Lung (tissue), 12 donors: ENCODE measurements around the gene TSPAN32. TPM values are rescaled to one million over a fixed set of nuclear protein-coding genes. Genes with fewer than 3 reads are reported as not detected.

ENCODE experiments used
- ATAC-seq: fragments of 200-7000 bp; cut with Tn5 transposase; one replicate; pipeline ENCODE4 v1.9.1; 2020; ENCODE audit warnings: moderate number of reproducible peaks; ENCODE audit not compliant: insufficient read depth, low FRiP score
- DNase-seq, 3 donors: peaks; one replicate each; pipeline ENCODE4 v3.0.0-alpha.2; 2013 to 2017
- H3K27ac ChIP-seq, 2 donors: one replicate each; pipeline ENCODE4 v1.5.1; 2013; ENCODE audit warnings: mild to moderate bottlenecking in 2 of 2, moderate library complexity in 2 of 2, control low read depth in 1 of 2, inconsistent platforms in 1 of 2, low read depth in 1 of 2, low read length in 1 of 2
- H3K27me3 ChIP-seq, 3 donors: one replicate each; pipeline ENCODE4 v1.5.1; 2013; ENCODE audit warnings: low read length in 2 of 3; ENCODE audit not compliant: control insufficient read depth in 3 of 3, insufficient read depth in 3 of 3
- H3K36me3 ChIP-seq, 4 donors: one replicate each; pipeline ENCODE4 v1.5.1; 2013; ENCODE audit warnings: low read length in 4 of 4, mild to moderate bottlenecking in 1 of 4, moderate library complexity in 1 of 4; ENCODE audit not compliant: control insufficient read depth in 4 of 4, insufficient read depth in 4 of 4
- H3K4me1 ChIP-seq, 5 donors: one replicate each; pipeline ENCODE4 v1.5.1; 2013; ENCODE audit warnings: low read length in 5 of 5, mild to moderate bottlenecking in 2 of 5, moderate library complexity in 1 of 5; ENCODE audit not compliant: control insufficient read depth in 5 of 5, insufficient read depth in 5 of 5
- H3K4me3 ChIP-seq: one replicate; pipeline ENCODE4 v1.5.1; 2013; ENCODE audit warnings: mild to moderate bottlenecking, control low read depth, moderate library complexity
- H3K9ac ChIP-seq, 2 donors: one replicate each; pipeline ENCODE4 v1.5.1; 2013; ENCODE audit warnings: low read length in 2 of 2, control low read depth in 1 of 2; ENCODE audit not compliant: insufficient read depth in 1 of 2
- H3K9me3 ChIP-seq, 4 donors: one replicate each; pipeline ENCODE4 v1.5.1; 2013; ENCODE audit warnings: low read length in 3 of 4, mild to moderate bottlenecking in 1 of 4, moderate library complexity in 1 of 4; ENCODE audit not compliant: control insufficient read depth in 4 of 4, insufficient read depth in 3 of 4
- CTCF ChIP-seq: IDR thresholded peaks from 2 replicates; pipeline ENCODE4 v1.5.1; 2012; ENCODE audit warnings: mild to moderate bottlenecking; ENCODE audit errors: control extremely low read depth, extremely low read depth
- WGBS, 2 donors: extraction: QIAGEN DNeasy Blood & Tissue Kit; methylation state at CpG; one replicate each; pipeline ENCODE4 v1.1.7; 2013; 5-methylcytosine and 5-hydroxymethylcytosine counted together
- polyA plus RNA-seq, 2 donors: library from polyadenylated mRNA; stranded (reverse); fragments of 200-250 nt; gene quantifications; one replicate each; pipeline ENCODE4 v1.2.1, GENCODE V29; 2013
- total RNA-seq, 2 donors: library from RNA; depleted of rRNA in 1 of 2; stranded (reverse); fragments of >200 nt in 1 of 2; gene quantifications; one replicate each; pipeline ENCODE4 v1.2.1, GENCODE V29; 2014 to 2021
- donor health status: control.
- donor health status: control.
- donor health status: Bipolar disorder and iron deficiency.
- donor health status: healthy.
- donor health status: DM: yes; HTN: yes; CAD: no.

The TSPAN32 gene
- total and polyA plus RNA-seq, 4 donors: 6.1 to 7.6 (median 7.1) TPM

- H3K36me3 ChIP-seq: no peaks in the 10 kb centered on the region
- no peak for TF ChIP-seq CTCF
- DNase-seq (no peak), ATAC-seq (no peak)
- H3K4me3 ChIP-seq: no peak overlapping the region
- H3K9me3 ChIP-seq: peaks cover 0 to 2% (median 0%) of the 10 kb centered on the region in 4 donors
- H3K9ac ChIP-seq: no peak overlapping the region
- WGBS, 2 donors: 82 to 87% methylated on average over 22 of the region's 22 CpGs
- H3K27me3 ChIP-seq: no peaks in the 10 kb centered on the region
- peak overlapping the region in 1 of 2 donors; percentile 54 for H3K27ac ChIP-seq
- H3K4me1 ChIP-seq: peaks cover 8 to 42% (median 19%) of the 10 kb centered on the region in 5 donors
Measured at GRCh38 chr11:2312232-2313042, 10.6 kb downstream of the TSPAN32 start.

GRCh38 chr11:2313051-2313951, 11.5 kb downstream of the TSPAN32 start:
- DNase-seq (no peak), ATAC-seq (no peak)
- Histone ChIP-seq H3K4me1 (peaks cover 8 to 36% (median 15%) of the 10 kb centered on the region in 5 donors), H3K36me3 (no peaks in the 10 kb centered on the region), H3K9ac (no peak overlapping the region), H3K9me3 (peaks cover 0 to 5% (median 2%) of the 10 kb centered on the region in 4 donors), H3K27me3 (no peaks in the 10 kb centered on the region), H3K4me3 (no peak overlapping the region), H3K27ac (no peak overlapping the region)
- TF ChIP-seq CTCF: no peak
- WGBS, 2 donors: 90% methylated on average over 34 of the region's 34 CpGs

- TF ChIP-seq CTCF: no peak
- 90 to 95% methylated on average over 7 of the region's 7 CpGs for whole genome bisulfite sequencing, 2 donors
- H3K27ac ChIP-seq: peak overlapping the region; percentile 70 to 83
- H3K9me3 ChIP-seq: peaks cover 0 to 5% (median 2%) of the 10 kb centered on the region in 4 donors
- H3K36me3 ChIP-seq: no peaks in the 10 kb centered on the region
- H3K4me1 ChIP-seq: peaks cover 8 to 36% (median 15%) of the 10 kb centered on the region in 5 donors
- ATAC-seq: no peak
- no peaks in the 10 kb centered on the region for H3K27me3 ChIP-seq
- no peak overlapping the region for H3K4me3 ChIP-seq
- no peak overlapping the region for H3K9ac ChIP-seq
- no peak for DNase-seq
Measured at GRCh38 chr11:2314136-2314524, 12.3 kb downstream of the TSPAN32 start.
